Endothelial cell (in vitro differentiated cells): ENCODE data around the gene MFAP4. TPM values are rescaled to one million over a fixed set of nuclear protein-coding genes. Genes with fewer than 3 reads are reported as not detected.

Source experiments
- DNase-seq: peaks from one replicate; pipeline ENCODE4 v3.0.0; 2021; ENCODE audit warnings: low spot score
- H3K27ac Mint-ChIP-seq: one replicate; pipeline ENCODE4 v1.8.0; 2021; ENCODE audit warnings: mixed read lengths, inconsistent platforms; ENCODE audit not compliant: unreplicated experiment
- H3K27me3 Mint-ChIP-seq: one replicate; pipeline ENCODE4 v1.8.0; 2021; ENCODE audit warnings: mild to moderate bottlenecking, moderate library complexity, mixed read lengths, inconsistent platforms; ENCODE audit not compliant: unreplicated experiment
- H3K36me3 Mint-ChIP-seq: one replicate; pipeline ENCODE4 v1.8.0; 2021; ENCODE audit warnings: mild to moderate bottlenecking, low read depth, mixed read lengths, inconsistent platforms; ENCODE audit not compliant: unreplicated experiment
- H3K4me1 Mint-ChIP-seq: one replicate; pipeline ENCODE4 v1.8.0; 2021; ENCODE audit warnings: mild to moderate bottlenecking, mixed read lengths, inconsistent platforms; ENCODE audit not compliant: unreplicated experiment
- H3K4me3 Mint-ChIP-seq: one replicate; pipeline ENCODE4 v1.8.0; 2021; ENCODE audit warnings: mild to moderate bottlenecking, mixed read lengths, inconsistent platforms; ENCODE audit not compliant: unreplicated experiment
- H3K9me3 Mint-ChIP-seq: one replicate; pipeline ENCODE4 v1.8.0; 2021; ENCODE audit warnings: mixed read lengths, inconsistent platforms; ENCODE audit not compliant: unreplicated experiment
- total RNA-seq: library from RNA; stranded (reverse); fragmentation: NEBNext Ultra II Directional; extraction: Animal tissue kit (Norgen Biotek cat#: 25700); gene quantifications from one replicate; pipeline ENCODE4 v1.2.1, GENCODE V29; 2021; ENCODE audit not compliant: unreplicated experiment
- TF ChIP-seq, protein P1 (sequence below): fragments of 200-600 bp; sonication (generic); IDR thresholded peaks from one replicate; pipeline ENCODE4 v1.5.0; 2021; ENCODE audit warnings: antibody characterized with exemption; ENCODE audit not compliant: unreplicated experiment

The MFAP4 gene
- total RNA-seq, 1 donor from 2014 or later = 0.67 TPM

DNA sequence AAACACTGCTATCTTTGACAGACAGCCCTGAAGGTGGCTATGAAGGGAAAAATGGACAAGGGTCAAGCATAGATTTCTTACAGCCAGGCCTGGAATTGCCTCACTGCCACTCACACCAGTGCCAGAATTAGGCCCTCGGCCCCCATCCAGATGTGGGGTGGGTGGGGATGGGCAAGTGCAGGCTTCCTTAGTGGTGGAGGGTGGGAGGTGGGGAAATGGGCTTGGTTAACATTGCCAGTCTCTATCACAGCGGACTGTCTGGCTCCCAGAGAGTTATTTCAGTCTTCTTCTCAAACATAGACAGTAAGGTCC lies 49.3 kb downstream of the MFAP4 start:
- H3K9me3 Mint-ChIP-seq = no peaks in the 10 kb centered on the region
- no peak for DNase-seq
- peaks cover 13% of the 10 kb centered on the region for H3K4me1 Mint-ChIP-seq
- H3K27ac Mint-ChIP-seq = no peak overlapping the region
- H3K4me3 Mint-ChIP-seq = no peak overlapping the region
- peaks cover 15% of the 10 kb centered on the region for H3K36me3 Mint-ChIP-seq
- H3K27me3 Mint-ChIP-seq = peaks cover 11% of the 10 kb centered on the region
- TF ChIP-seq, protein P1, sequence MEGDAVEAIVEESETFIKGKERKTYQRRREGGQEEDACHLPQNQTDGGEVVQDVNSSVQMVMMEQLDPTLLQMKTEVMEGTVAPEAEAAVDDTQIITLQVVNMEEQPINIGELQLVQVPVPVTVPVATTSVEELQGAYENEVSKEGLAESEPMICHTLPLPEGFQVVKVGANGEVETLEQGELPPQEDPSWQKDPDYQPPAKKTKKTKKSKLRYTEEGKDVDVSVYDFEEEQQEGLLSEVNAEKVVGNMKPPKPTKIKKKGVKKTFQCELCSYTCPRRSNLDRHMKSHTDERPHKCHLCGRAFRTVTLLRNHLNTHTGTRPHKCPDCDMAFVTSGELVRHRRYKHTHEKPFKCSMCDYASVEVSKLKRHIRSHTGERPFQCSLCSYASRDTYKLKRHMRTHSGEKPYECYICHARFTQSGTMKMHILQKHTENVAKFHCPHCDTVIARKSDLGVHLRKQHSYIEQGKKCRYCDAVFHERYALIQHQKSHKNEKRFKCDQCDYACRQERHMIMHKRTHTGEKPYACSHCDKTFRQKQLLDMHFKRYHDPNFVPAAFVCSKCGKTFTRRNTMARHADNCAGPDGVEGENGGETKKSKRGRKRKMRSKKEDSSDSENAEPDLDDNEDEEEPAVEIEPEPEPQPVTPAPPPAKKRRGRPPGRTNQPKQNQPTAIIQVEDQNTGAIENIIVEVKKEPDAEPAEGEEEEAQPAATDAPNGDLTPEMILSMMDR = no peak

DNA sequence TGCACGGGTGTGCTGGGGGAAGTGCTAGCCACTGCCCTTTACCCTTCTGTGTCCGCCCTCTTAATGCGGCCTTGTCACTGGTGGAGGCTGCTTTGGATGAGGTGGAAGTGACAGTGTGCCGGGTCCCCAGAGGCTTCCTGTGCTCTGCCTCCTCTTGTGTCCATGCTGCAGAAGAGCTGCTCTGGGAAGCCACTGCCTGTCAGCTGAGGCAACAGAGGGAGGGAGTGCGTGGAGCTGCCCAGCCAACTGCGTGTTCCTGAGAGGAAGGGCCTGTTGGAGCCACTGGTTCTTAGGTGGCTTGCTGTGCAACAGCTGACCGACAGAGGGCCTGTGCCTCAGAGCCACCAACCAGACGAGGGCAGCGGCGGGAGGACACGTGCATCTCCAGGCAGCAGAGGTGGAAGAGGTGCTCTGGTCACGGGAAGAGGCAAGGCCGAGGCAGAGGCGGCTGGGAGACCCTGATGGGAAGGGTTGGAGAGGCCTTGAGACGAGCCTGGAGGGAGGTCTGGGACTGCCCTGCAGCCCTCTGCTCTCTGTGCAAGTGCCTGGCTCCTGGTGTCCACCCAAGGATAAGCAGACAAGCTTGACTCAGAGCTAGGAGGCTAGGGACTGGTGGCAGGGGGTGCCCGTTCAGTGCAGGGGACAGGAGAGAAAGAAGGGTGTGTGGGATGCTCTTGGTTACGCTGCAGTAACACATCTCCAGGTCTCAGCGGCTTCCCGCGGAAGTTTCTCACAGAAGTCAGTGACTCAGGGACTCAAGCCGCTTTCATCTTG lies 49.9 kb downstream of the MFAP4 start:
- Mint-ChIP-seq H3K4me1 (peaks cover 12% of the 10 kb centered on the region), H3K9me3 (no peaks in the 10 kb centered on the region), H3K27me3 (peaks cover 11% of the 10 kb centered on the region), H3K4me3 (no peak overlapping the region), H3K36me3 (peaks cover 18% of the 10 kb centered on the region), H3K27ac (peak overlapping the region; percentile 16)
- DNase-seq = no peak
- TF ChIP-seq, protein P1 = no peak

DNA sequence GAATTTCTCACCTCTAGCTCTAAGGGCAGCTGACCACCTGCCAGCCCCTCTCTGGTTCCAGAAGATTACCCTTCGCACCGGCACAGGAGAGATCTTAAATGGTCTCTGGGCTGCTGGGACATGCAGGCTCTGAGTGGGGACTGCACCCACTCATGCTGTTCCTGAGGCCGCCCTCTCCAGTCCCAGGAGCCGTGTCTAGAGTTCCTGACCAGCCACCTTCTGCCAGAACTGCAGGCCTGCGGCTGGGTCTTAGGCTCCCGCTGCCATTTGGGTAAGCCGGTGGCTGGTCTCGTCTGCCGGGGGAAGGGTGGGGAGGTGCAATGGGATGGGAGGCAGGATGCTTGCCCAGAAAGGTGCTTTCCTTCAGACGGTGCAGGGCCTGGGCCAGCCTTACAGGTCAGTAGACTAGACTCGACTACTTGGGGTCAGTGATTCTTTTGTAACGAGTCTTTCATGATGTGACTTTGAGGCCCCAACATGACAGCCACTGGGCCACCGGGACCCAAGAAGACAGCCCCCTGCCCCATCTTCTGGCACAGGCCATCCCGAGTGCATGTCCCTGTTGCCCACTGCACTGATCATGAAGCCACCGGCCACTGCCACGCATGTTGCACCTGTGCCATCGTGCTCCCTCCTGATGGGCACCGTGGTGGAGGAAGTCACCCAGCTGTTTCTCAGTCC lies 50.9 kb downstream of the MFAP4 start:
- Mint-ChIP-seq H3K36me3 (peaks cover 8% of the 10 kb centered on the region), H3K27me3 (peaks cover 6% of the 10 kb centered on the region), H3K4me3 (no peak overlapping the region), H3K9me3 (no peaks in the 10 kb centered on the region), H3K27ac (no peak overlapping the region), H3K4me1 (peaks cover 2% of the 10 kb centered on the region)
- DNase-seq = no peak
- TF ChIP-seq, protein P1 = no peak

DNA sequence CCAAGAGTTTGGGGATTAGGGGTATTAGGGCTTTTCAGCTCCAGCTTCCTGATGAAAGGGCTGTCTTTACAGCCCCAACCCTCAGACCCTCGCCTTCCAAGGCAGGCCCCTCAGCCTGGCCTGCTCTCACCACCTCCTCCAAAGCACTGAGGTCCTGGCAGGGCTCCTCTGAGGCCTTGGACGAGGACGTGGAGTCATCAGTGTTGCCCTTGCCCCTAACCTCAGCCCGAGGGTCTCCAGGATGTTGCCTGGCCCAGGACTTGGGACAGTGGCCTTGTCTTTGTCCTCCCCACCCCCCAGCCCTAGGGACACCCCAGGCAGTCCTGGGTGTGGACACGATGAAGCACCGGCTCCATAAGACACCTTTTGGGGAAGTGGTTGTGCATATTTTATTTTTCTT lies 52.7 kb downstream of the MFAP4 start:
- H3K36me3 Mint-ChIP-seq = peaks cover 14% of the 10 kb centered on the region
- no peak overlapping the region for H3K27ac Mint-ChIP-seq
- no peak for DNase-seq
- H3K9me3 Mint-ChIP-seq = no peaks in the 10 kb centered on the region
- no peak overlapping the region for H3K4me3 Mint-ChIP-seq
- peaks cover 2% of the 10 kb centered on the region for H3K27me3 Mint-ChIP-seq
- TF ChIP-seq, protein P1 = no peak
- H3K4me1 Mint-ChIP-seq = no peaks in the 10 kb centered on the region

DNA sequence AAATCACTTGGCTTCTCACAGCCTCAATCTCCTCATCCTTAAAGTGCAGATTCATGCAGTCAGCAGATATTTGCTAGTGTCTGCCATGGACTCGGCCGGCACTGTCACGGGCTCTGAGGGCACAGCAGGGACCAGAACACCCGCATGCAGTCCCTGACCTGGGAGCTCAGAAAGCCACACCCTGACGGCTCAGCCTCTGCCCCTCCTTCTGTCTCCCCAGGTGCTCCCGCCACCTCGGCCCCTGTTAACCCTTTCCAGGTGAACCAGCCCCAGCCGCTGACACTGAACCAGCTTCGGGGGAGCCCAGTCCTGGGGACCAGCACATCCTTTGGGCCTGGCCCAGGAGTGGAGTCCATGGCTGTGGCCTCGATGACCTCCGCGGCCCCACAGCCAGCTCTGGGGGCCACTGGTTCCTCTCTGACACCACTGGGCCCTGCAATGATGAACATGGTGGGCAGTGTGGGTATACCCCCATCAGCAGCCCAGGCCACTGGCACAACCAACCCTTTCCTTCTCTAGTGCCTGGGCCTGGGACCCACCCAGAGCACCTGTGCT lies 53.2 kb downstream of the MFAP4 start:
- Mint-ChIP-seq H3K4me3 (no peak overlapping the region), H3K27ac (no peak overlapping the region), H3K4me1 (no peaks in the 10 kb centered on the region), H3K27me3 (peaks cover 4% of the 10 kb centered on the region), H3K9me3 (no peaks in the 10 kb centered on the region), H3K36me3 (peaks cover 15% of the 10 kb centered on the region)
- no peak for DNase-seq
- TF ChIP-seq, protein P1 = no peak
